IMR-90 (cell line): Measurements from ENCODE around the gene DGKB. TPM values are rescaled to one million over a fixed set of nuclear protein-coding genes. Genes with fewer than 3 reads are reported as not detected.

Source experiments
- ATAC-seq: fragments of 200-7000 bp; cut with Tn5 transposase; 2 replicates; pipeline ENCODE4 v1.9.1; 2020; ENCODE audit warnings: low read depth, mild to moderate bottlenecking, moderate library complexity
- BruUV-seq: library from RNA; stranded (reverse); fragments of 400-500 nt; replicated peaks from 2 replicates; lab custom pipeline; 2021; lab: Mats Ljungman, UMichigan
- CTCF ChIA-PET: fragments of 300-600 bp; formaldehyde crosslinking; extraction: SDS; loops from one replicate; lab custom pipeline; 2021; ENCODE audit warnings: antibody characterized with exemption; lab: Yijun Ruan, JAX
- POLR2A ChIA-PET: fragments of 300-600 bp; sonication (Branson Sonifier 250); formaldehyde crosslinking; loops from one replicate; lab custom pipeline; 2022; ENCODE audit warnings: antibody characterized with exemption; ENCODE audit not compliant: unreplicated experiment; lab: Charles Lee
- DNase-seq: peaks from one replicate; pipeline ENCODE4 v3.0.0; 2013
- H2AFZ ChIP-seq: replicated peaks from 2 replicates; pipeline ENCODE3; 2013; ENCODE audit warnings: low read length, mild to moderate bottlenecking; ENCODE audit not compliant: poor library complexity
- H2AK5ac ChIP-seq: 2 replicates; pipeline ENCODE4 v1.6.1; 2013; ENCODE audit warnings: low read depth, low read length, inconsistent platforms
- H2AK9ac ChIP-seq: replicated peaks from 2 replicates; pipeline ENCODE3; 2013; ENCODE audit warnings: mild to moderate bottlenecking, low read depth, low read length, moderate library complexity; ENCODE audit not compliant: poor library complexity
- H2BK120ac ChIP-seq: 2 replicates; pipeline ENCODE4 v1.6.1; 2013; ENCODE audit warnings: low read depth, low read length, inconsistent platforms
- H2BK15ac ChIP-seq: 3 replicates; pipeline ENCODE4 v1.6.1; 2013; ENCODE audit warnings: low read depth, low read length, inconsistent platforms
- H2BK20ac ChIP-seq: 2 replicates; pipeline ENCODE4 v1.6.1; 2013; ENCODE audit warnings: low read depth, mild to moderate bottlenecking, inconsistent platforms, low read length, moderate library complexity
- H2BK5ac ChIP-seq: 2 replicates; pipeline ENCODE4 v1.6.1; 2013; ENCODE audit warnings: mild to moderate bottlenecking, low read depth, low read length, inconsistent platforms; ENCODE audit not compliant: poor library complexity, severe bottlenecking
- H3K14ac ChIP-seq: replicated peaks from 2 replicates; pipeline ENCODE4 v1.6.1; 2013; ENCODE audit warnings: low read depth, low read length, inconsistent platforms
- H3K18ac ChIP-seq: 2 replicates; pipeline ENCODE4 v1.6.1; 2013; ENCODE audit warnings: low read depth, low read length, control low read depth
- H3K23ac ChIP-seq: 2 replicates; pipeline ENCODE4 v1.6.1; 2013; ENCODE audit warnings: low read depth, low read length, inconsistent platforms
- H3K27ac ChIP-seq: 2 replicates; pipeline ENCODE4 v1.5.1; 2013; ENCODE audit warnings: mild to moderate bottlenecking, control low read depth, low read length; ENCODE audit not compliant: insufficient read depth
- H3K27me3 ChIP-seq: 2 replicates; pipeline ENCODE4 v1.6.1; 2013; ENCODE audit warnings: low read length; ENCODE audit not compliant: control insufficient read depth, insufficient read depth
- H3K36me3 ChIP-seq: 2 replicates; pipeline ENCODE4 v1.6.1; 2013; ENCODE audit warnings: low read length, mixed read lengths; ENCODE audit not compliant: control insufficient read depth, insufficient read depth
- H3K4ac ChIP-seq: 2 replicates; pipeline ENCODE4 v1.6.1; 2013; ENCODE audit warnings: low read depth, low read length, inconsistent platforms
- H3K4me1 ChIP-seq: 2 replicates; pipeline ENCODE4 v1.6.1; 2013; ENCODE audit warnings: low read length, mixed read lengths; ENCODE audit not compliant: control insufficient read depth, insufficient read depth
- H3K4me2 ChIP-seq: 2 replicates; pipeline ENCODE4 v1.6.1; 2013; ENCODE audit warnings: low read depth, mild to moderate bottlenecking, control low read depth, low read length, moderate library complexity
- H3K4me3 ChIP-seq: 2 replicates; pipeline ENCODE4 v1.5.1; 2013; ENCODE audit warnings: low read depth, mild to moderate bottlenecking, control low read depth, low read length, moderate library complexity; ENCODE audit not compliant: insufficient read depth
- H3K56ac ChIP-seq: 2 replicates; pipeline ENCODE4 v1.6.1; 2013; ENCODE audit warnings: low read length, inconsistent platforms; ENCODE audit not compliant: insufficient read depth; ENCODE audit errors: extremely low read depth
- H3K79me1 ChIP-seq, 2 experiments: 2 replicates each; pipeline ENCODE4 v1.6.1; 2013; ENCODE audit warnings: low read length in 2 of 2, inconsistent platforms in 1 of 2, low read depth in 1 of 2
- H3K9ac ChIP-seq: 2 replicates; pipeline ENCODE4 v1.6.1; 2013; ENCODE audit warnings: low read depth, low read length, control low read depth
- H3K9me1 ChIP-seq: 2 replicates; pipeline ENCODE4 v1.6.1; 2013; ENCODE audit warnings: low read length, inconsistent platforms; ENCODE audit not compliant: insufficient read depth
- H3K9me3 ChIP-seq: 2 replicates; pipeline ENCODE4 v1.6.1; 2013; ENCODE audit warnings: low read length; ENCODE audit not compliant: control insufficient read depth, insufficient read depth
- H4K20me1 ChIP-seq: 2 replicates; pipeline ENCODE4 v1.6.1; 2013; ENCODE audit warnings: low read length, inconsistent platforms; ENCODE audit not compliant: insufficient read depth
- H4K5ac ChIP-seq: 2 replicates; pipeline ENCODE4 v1.6.1; 2013; ENCODE audit warnings: mild to moderate bottlenecking, low read depth, low read length, control low read depth
- H4K8ac ChIP-seq, 2 experiments: 2 replicates each; pipeline ENCODE4 v1.6.1; 2013; ENCODE audit warnings: low read depth in 2 of 2, low read length in 2 of 2, control low read depth in 1 of 2, inconsistent platforms in 1 of 2
- H4K91ac ChIP-seq: 2 replicates; pipeline ENCODE4 v1.6.1; 2013; ENCODE audit warnings: low read depth, low read length, inconsistent platforms; ENCODE audit not compliant: insufficient read depth
- CHD1 ChIP-seq: IDR thresholded peaks from 2 replicates; pipeline ENCODE4 v1.6.1; 2012; ENCODE audit warnings: low read depth, low read length, improper control_type of control experiment
- NFE2L2 ChIP-seq: fragments of 150-350 bp; IDR thresholded peaks from 2 replicates; pipeline ENCODE4 v1.6.1; 2016; ENCODE audit warnings: low read depth, mild to moderate bottlenecking, low read length
- POLR2A ChIP-seq: IDR thresholded peaks from 2 replicates; pipeline ENCODE4 v1.6.1; 2012; ENCODE audit warnings: mild to moderate bottlenecking, low read depth, low read length
- RCOR1 ChIP-seq: IDR thresholded peaks from 2 replicates; pipeline ENCODE4 v1.6.1; 2012; ENCODE audit warnings: mild to moderate bottlenecking, low read length, improper control_type of control experiment; ENCODE audit not compliant: insufficient replicate concordance
- RFX5 ChIP-seq: IDR thresholded peaks from 2 replicates; pipeline ENCODE4 v1.8.0; 2012; ENCODE audit warnings: low read depth, mild to moderate bottlenecking, low read length, moderate library complexity
- WGBS, 2 experiments: methylation state at CpG; one replicate each; pipeline versions ENCODE4 v1.1.5 to v1.1.7; 2013; ENCODE audit warnings: missing lambda C conversion rate in 2 of 2; ENCODE audit not compliant: insufficient read length in 1 of 2; ENCODE audit errors: extremely low coverage in 2 of 2; 5-methylcytosine and 5-hydroxymethylcytosine counted together
- dilution Hi-C: fragments of 300-500 bp; cut with HindIII; formaldehyde crosslinking; loops from one replicate; pipeline ENCODE4 v1.14.3; 2018; ENCODE audit warnings: low sequenced_read_pairs; ENCODE audit not compliant: unreplicated experiment
- in situ Hi-C: fragments of 300-500 bp; cut with MboI; formaldehyde crosslinking; loops from 3 replicates; pipeline ENCODE4 v1.14.3; 2019; ENCODE audit warnings: low sequenced_read_pairs, inconsistent platforms, mixed read lengths
- intact Hi-C: fragments of 100-400 bp; cut with micrococcal nuclease; formaldehyde crosslinking; loops from 2 replicates; pipeline ENCODE4 v1.10.0; 2022
- polyA plus RNA-seq, 3 experiments: library from polyadenylated mRNA; depleted of rRNA; stranded (reverse); fragments of >200 nt; gene quantifications; 2 replicates each; pipeline ENCODE4 v1.2.3, GENCODE V29; 2012; ENCODE audit warnings: low replicate concordance in 1 of 3
- total RNA-seq: library from RNA; depleted of rRNA; stranded (reverse); fragments of >200 nt; gene quantifications from 2 replicates; pipeline ENCODE4 v1.2.3, GENCODE V29; 2012
- TF ChIP-seq, protein P1 (sequence below): fragments of 150-350 bp; IDR thresholded peaks from 2 replicates; pipeline ENCODE4 v1.6.1; 2017; ENCODE audit warnings: mild to moderate bottlenecking, antibody characterized with exemption, low read length, low read depth

DGKB gene
- total and polyA plus RNA-seq, 2 of the 4 experiments (the other 2 are of a cell fraction): not detected

DNA sequence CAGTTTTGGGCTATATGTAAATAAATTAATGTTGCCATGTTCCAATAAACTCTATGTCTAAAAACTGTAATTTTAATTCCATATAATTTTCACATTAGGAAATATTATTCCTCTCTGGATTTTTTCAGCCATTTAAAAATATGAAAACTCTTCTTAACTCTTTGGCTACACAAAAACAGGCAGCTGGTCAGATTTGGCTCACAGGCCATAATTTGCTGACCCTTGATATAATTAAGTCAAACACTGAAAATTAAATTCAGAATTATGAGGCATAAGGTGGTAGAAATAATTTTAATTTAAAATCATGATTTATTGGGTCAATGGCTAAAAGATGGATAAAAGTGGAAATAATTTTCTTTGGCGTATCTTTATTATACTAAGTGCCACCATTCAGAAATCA lies 746.1 kb downstream of the DGKB start:
- H2BK120ac ChIP-seq: no peak overlapping the region
- H4K20me1 ChIP-seq: no peaks in the 10 kb centered on the region
- H3K18ac ChIP-seq: no peak overlapping the region
- no CpG with 5 or more reads among the region's 1 CpG for WGBS, 2 experiments
- H3K27me3 ChIP-seq: no peaks in the 10 kb centered on the region
- no peak overlapping the region for H3K4me2 ChIP-seq
- no peak overlapping the region for H3K9ac ChIP-seq
- H4K91ac ChIP-seq: no peak overlapping the region
- no peak overlapping the region for H4K8ac ChIP-seq
- no peaks in the 10 kb centered on the region for H3K79me1 ChIP-seq
- ChIA-PET POLR2A (no interaction called here), CTCF (no interaction called here)
- no peak overlapping the region for H3K27ac ChIP-seq
- no peaks in the 10 kb centered on the region for H3K4me1 ChIP-seq
- no peak overlapping the region for H3K23ac ChIP-seq
- dilution Hi-C loops: no loop called here
- H4K5ac ChIP-seq: no peak overlapping the region
- H3K4ac ChIP-seq: no peak overlapping the region
- TF ChIP-seq RFX5 (no peak), CHD1 (no peak), NFE2L2 (no peak), RCOR1 (no peak), POLR2A (no peak)
- TF ChIP-seq, protein P1, sequence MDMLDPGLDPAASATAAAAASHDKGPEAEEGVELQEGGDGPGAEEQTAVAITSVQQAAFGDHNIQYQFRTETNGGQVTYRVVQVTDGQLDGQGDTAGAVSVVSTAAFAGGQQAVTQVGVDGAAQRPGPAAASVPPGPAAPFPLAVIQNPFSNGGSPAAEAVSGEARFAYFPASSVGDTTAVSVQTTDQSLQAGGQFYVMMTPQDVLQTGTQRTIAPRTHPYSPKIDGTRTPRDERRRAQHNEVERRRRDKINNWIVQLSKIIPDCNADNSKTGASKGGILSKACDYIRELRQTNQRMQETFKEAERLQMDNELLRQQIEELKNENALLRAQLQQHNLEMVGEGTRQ: no peak
- H2BK20ac ChIP-seq: no peak overlapping the region
- in situ Hi-C loops: no loop called here
- H3K9me3 ChIP-seq: no peaks in the 10 kb centered on the region
- no peaks in the 10 kb centered on the region for H3K36me3 ChIP-seq
- DNase-seq (no peak), ATAC-seq (no peak)
- H3K9me1 ChIP-seq: no peaks in the 10 kb centered on the region
- no peak overlapping the region for H3K56ac ChIP-seq
- no peak overlapping the region for H2AK5ac ChIP-seq
- H2AFZ ChIP-seq: no peak overlapping the region
- H2BK15ac ChIP-seq: no peak overlapping the region
- no peak overlapping the region for H2BK5ac ChIP-seq
- intact Hi-C loops: no loop called here
- H3K14ac ChIP-seq: no peak overlapping the region
- no peak overlapping the region for H3K4me3 ChIP-seq
- no TSS peak for BruUV-seq
- no peak overlapping the region for H2AK9ac ChIP-seq
